Naive B cell (primary cell): ENCODE data around the gene ZBTB38. TPM values are rescaled to one million over a fixed set of nuclear protein-coding genes. Genes with fewer than 3 reads are reported as not detected.
A peak's percentile ranks its signal among the peaks of the same experiment; 100 is the strongest.

ENCODE experiments used
- ATAC-seq, 2 donors: fragments of 150-1000 bp; cut with Tn5 transposase; 2 replicates each; pipeline ENCODE4 v1.10.0; 2021; ENCODE audit warnings: low read depth in 2 of 2, mild to moderate bottlenecking in 2 of 2, moderate library complexity in 2 of 2
- DNase-seq: peaks from one replicate; pipeline ENCODE4 v3.0.0; 2022
- H3K27ac Mint-ChIP-seq, 6 donors: one replicate each; pipeline ENCODE4 v1.8.0; 2020 to 2022; ENCODE audit warnings: mild to moderate bottlenecking in 6 of 6, mixed read lengths in 6 of 6, moderate library complexity in 5 of 6, inconsistent platforms in 2 of 6
- H3K27me3 Mint-ChIP-seq, 3 donors: one replicate each; pipeline ENCODE4 v1.8.0; 2021 to 2022; ENCODE audit warnings: mixed read lengths in 3 of 3, mild to moderate bottlenecking in 1 of 3
- H3K36me3 Mint-ChIP-seq, 2 donors: one replicate each; pipeline ENCODE4 v1.8.0; 2020 to 2022; ENCODE audit warnings: mixed read lengths in 2 of 2, inconsistent platforms in 1 of 2, mild to moderate bottlenecking in 1 of 2
- H3K4me1 Mint-ChIP-seq, 3 donors: one replicate each; pipeline ENCODE4 v1.8.0; 2020 to 2022; ENCODE audit warnings: mixed read lengths in 3 of 3, inconsistent platforms in 1 of 3, mild to moderate bottlenecking in 1 of 3, moderate library complexity in 1 of 3
- H3K4me3 Mint-ChIP-seq, 8 donors: one replicate each; pipeline ENCODE4 v1.8.0; 2020 to 2022; ENCODE audit warnings: mild to moderate bottlenecking in 8 of 8, mixed read lengths in 8 of 8, moderate library complexity in 8 of 8, inconsistent platforms in 2 of 8
- H3K9me3 Mint-ChIP-seq, 7 donors: one replicate each; pipeline ENCODE4 v1.8.0; 2020 to 2022; ENCODE audit warnings: mixed read lengths in 7 of 7, mild to moderate bottlenecking in 5 of 7, inconsistent platforms in 2 of 7, moderate library complexity in 1 of 7
- polyA plus RNA-seq, 6 donors: library from polyadenylated mRNA; unstranded; fragments of 300-500 nt; fragmentation: Illumina TruSeq; gene quantifications; one replicate each; pipeline ENCODE4 v1.2.3, GENCODE V29; 2021; ENCODE audit warnings: low read depth in 6 of 6

Gene ZBTB38
- polyA plus RNA-seq, 6 donors from 2014 or later = 15.9 to 48.1 (median 35.4) TPM

- ATAC-seq (no peak), DNase-seq (no peak)
- H3K27ac Mint-ChIP-seq = no peak overlapping the region
- no peak overlapping the region for H3K4me3 Mint-ChIP-seq
- H3K9me3 Mint-ChIP-seq = peaks cover 0 to 5% (median 0%) of the 10 kb centered on the region in 7 donors
- no peaks in the 10 kb centered on the region for H3K4me1 Mint-ChIP-seq
- H3K27me3 Mint-ChIP-seq = peaks cover 15 to 29% (median 20%) of the 10 kb centered on the region in 3 donors
- H3K36me3 Mint-ChIP-seq = peaks cover 0 to 10% of the 10 kb centered on the region in 2 donors
Observed at GRCh38 chr3:141343865-141344271, 24.4 kb upstream of the ZBTB38 start.

- H3K9me3 Mint-ChIP-seq = peaks cover 0 to 14% (median 6%) of the 10 kb centered on the region in 7 donors
- DNase-seq = no peak
- no peaks in the 10 kb centered on the region for H3K4me1 Mint-ChIP-seq
Observed at GRCh38 chr3:141345528-141345927, 22.8 kb upstream of the ZBTB38 start.

GRCh38 chr3:141346007-141346406, 22.3 kb upstream of the ZBTB38 start:
- Mint-ChIP-seq H3K4me1 (no peaks in the 10 kb centered on the region), H3K9me3 (peaks cover 0 to 15% (median 6%) of the 10 kb centered on the region in 7 donors), H3K4me3 (no peak overlapping the region), H3K36me3 (peaks cover 0 to 6% of the 10 kb centered on the region in 2 donors), H3K27me3 (peaks cover 17 to 36% (median 19%) of the 10 kb centered on the region in 3 donors), H3K27ac (no peak overlapping the region)
- DNase-seq (no peak), ATAC-seq (no peak)

More at GRCh38 chr3:141345528-141345927, 22.8 kb upstream of the ZBTB38 start:
- Mint-ChIP-seq H3K4me3 (no peak overlapping the region), H3K27ac (no peak overlapping the region), H3K27me3 (peaks cover 17 to 41% (median 20%) of the 10 kb centered on the region in 3 donors), H3K36me3 (peaks cover 0 to 6% of the 10 kb centered on the region in 2 donors)
- ATAC-seq = no peak

- H3K4me1 Mint-ChIP-seq = no peaks in the 10 kb centered on the region
- ATAC-seq (no peak), DNase-seq (no peak)
- peaks cover 0 to 2% of the 10 kb centered on the region in 2 donors for H3K36me3 Mint-ChIP-seq
- H3K9me3 Mint-ChIP-seq = peaks cover 0 to 15% (median 5%) of the 10 kb centered on the region in 7 donors
- no peak overlapping the region for H3K4me3 Mint-ChIP-seq
- peaks cover 15 to 32% (median 17%) of the 10 kb centered on the region in 3 donors for H3K27me3 Mint-ChIP-seq
- no peak overlapping the region for H3K27ac Mint-ChIP-seq
Observed at GRCh38 chr3:141346418-141346817, 21.9 kb upstream of the ZBTB38 start.

GRCh38 chr3:141346839-141347238, 21.5 kb upstream of the ZBTB38 start:
- Mint-ChIP-seq H3K27me3 (peaks cover 11 to 28% (median 17%) of the 10 kb centered on the region in 3 donors), H3K4me1 (no peaks in the 10 kb centered on the region)

GRCh38 chr3:141348837-141349236, 19.5 kb upstream of the ZBTB38 start:
- Mint-ChIP-seq H3K4me3 (no peak overlapping the region), H3K4me1 (no peaks in the 10 kb centered on the region), H3K27ac (peak overlapping the region in 1 of 6 donors; percentile 12), H3K36me3 (no peaks in the 10 kb centered on the region), H3K27me3 (peaks cover 15 to 34% (median 17%) of the 10 kb centered on the region in 3 donors), H3K9me3 (peaks cover 0 to 15% (median 5%) of the 10 kb centered on the region in 7 donors)
- no peak for ATAC-seq
- DNase-seq = no peak

More at GRCh38 chr3:141346839-141347238, 21.5 kb upstream of the ZBTB38 start:
- DNase-seq (no peak), ATAC-seq (no peak)
- Mint-ChIP-seq H3K9me3 (peaks cover 0 to 15% (median 5%) of the 10 kb centered on the region in 7 donors), H3K27ac (no peak overlapping the region), H3K4me3 (no peak overlapping the region), H3K36me3 (no peaks in the 10 kb centered on the region)

GRCh38 chr3:141349711-141350110, 18.6 kb upstream of the ZBTB38 start:
- Mint-ChIP-seq H3K36me3 (no peaks in the 10 kb centered on the region), H3K27me3 (peaks cover 23 to 40% (median 25%) of the 10 kb centered on the region in 3 donors), H3K4me3 (no peak overlapping the region), H3K9me3 (peaks cover 0 to 15% (median 5%) of the 10 kb centered on the region in 7 donors), H3K4me1 (no peaks in the 10 kb centered on the region), H3K27ac (no peak overlapping the region)
- DNase-seq = no peak
- no peak for ATAC-seq

GRCh38 chr3:141350666-141351065, 17.6 kb upstream of the ZBTB38 start:
- ATAC-seq (no peak), DNase-seq (no peak)
- H3K27me3 Mint-ChIP-seq = peaks cover 23 to 39% (median 27%) of the 10 kb centered on the region in 3 donors
- no peak overlapping the region for H3K4me3 Mint-ChIP-seq
- no peaks in the 10 kb centered on the region for H3K36me3 Mint-ChIP-seq
- no peak overlapping the region for H3K27ac Mint-ChIP-seq
- no peaks in the 10 kb centered on the region for H3K4me1 Mint-ChIP-seq
- H3K9me3 Mint-ChIP-seq = peaks cover 0 to 15% (median 5%) of the 10 kb centered on the region in 7 donors

GRCh38 chr3:141352262-141352984, 15.9 kb upstream of the ZBTB38 start:
- no peaks in the 10 kb centered on the region for H3K4me1 Mint-ChIP-seq
- H3K4me3 Mint-ChIP-seq = no peak overlapping the region

GRCh38 chr3:141353652-141354495, 14.4 kb upstream of the ZBTB38 start:
- ATAC-seq (no peak), DNase-seq (no peak)
- Mint-ChIP-seq H3K4me3 (no peak overlapping the region), H3K9me3 (peaks cover 0 to 15% (median 5%) of the 10 kb centered on the region in 7 donors), H3K36me3 (no peaks in the 10 kb centered on the region), H3K4me1 (no peaks in the 10 kb centered on the region), H3K27ac (no peak overlapping the region), H3K27me3 (peaks cover 17 to 42% (median 27%) of the 10 kb centered on the region in 3 donors)

More at GRCh38 chr3:141352262-141352984, 15.9 kb upstream of the ZBTB38 start:
- H3K27me3 Mint-ChIP-seq = peaks cover 23 to 42% (median 27%) of the 10 kb centered on the region in 3 donors
- ATAC-seq (no peak), DNase-seq (no peak)
- H3K9me3 Mint-ChIP-seq = peaks cover 0 to 15% (median 5%) of the 10 kb centered on the region in 7 donors
- no peaks in the 10 kb centered on the region for H3K36me3 Mint-ChIP-seq
- H3K27ac Mint-ChIP-seq = peak overlapping the region in 1 of 6 donors; percentile 41

GRCh38 chr3:141354517-141354916, 13.8 kb upstream of the ZBTB38 start:
- Mint-ChIP-seq H3K36me3 (no peaks in the 10 kb centered on the region), H3K9me3 (peaks cover 0 to 12% (median 2%) of the 10 kb centered on the region in 7 donors)
- DNase-seq = no peak

GRCh38 chr3:141355242-141355641, 13.1 kb upstream of the ZBTB38 start:
- H3K27ac Mint-ChIP-seq = no peak overlapping the region
- no peaks in the 10 kb centered on the region for H3K36me3 Mint-ChIP-seq
- no peak for ATAC-seq
- no peaks in the 10 kb centered on the region for H3K4me1 Mint-ChIP-seq
- H3K9me3 Mint-ChIP-seq = peaks cover 0 to 4% (median 0%) of the 10 kb centered on the region in 7 donors
- peaks cover 15 to 33% (median 32%) of the 10 kb centered on the region in 3 donors for H3K27me3 Mint-ChIP-seq
- no peak overlapping the region for H3K4me3 Mint-ChIP-seq
- DNase-seq = no peak

More at GRCh38 chr3:141354517-141354916, 13.8 kb upstream of the ZBTB38 start:
- Mint-ChIP-seq H3K4me3 (no peak overlapping the region), H3K27ac (no peak overlapping the region), H3K27me3 (peaks cover 15 to 39% (median 32%) of the 10 kb centered on the region in 3 donors), H3K4me1 (no peaks in the 10 kb centered on the region)
- no peak for ATAC-seq

GRCh38 chr3:141356046-141356445, 12.3 kb upstream of the ZBTB38 start:
- Mint-ChIP-seq H3K36me3 (no peaks in the 10 kb centered on the region), H3K27me3 (peaks cover 20 to 39% (median 30%) of the 10 kb centered on the region in 3 donors), H3K9me3 (no peaks in the 10 kb centered on the region), H3K27ac (no peak overlapping the region), H3K4me1 (no peaks in the 10 kb centered on the region), H3K4me3 (no peak overlapping the region)
- no peak for DNase-seq
- no peak for ATAC-seq
